SK-N-SH (cell line): ENCODE measurements around the gene SLAMF7.

Source experiments
- EP300 ChIP-seq, 2 experiments: IDR thresholded peaks; 2 replicates each; pipeline versions ENCODE4 v1.4.0 to v1.6.1; 2012; ENCODE audit warnings: borderline replicate concordance in 1 of 2, low read depth in 1 of 2, low read length in 1 of 2
- FOXJ3 ChIP-seq: sonication (generic); formaldehyde crosslinking; IDR thresholded peaks from 2 replicates; pipeline ENCODE4 v1.5.1; 2020; ENCODE audit warnings: mild to moderate bottlenecking, missing genetic modification reagents
- JUND ChIP-seq: IDR thresholded peaks from 2 replicates; pipeline ENCODE4 v1.4.0; 2012
- MXI1 ChIP-seq: IDR thresholded peaks from 2 replicates; pipeline ENCODE4 v1.6.1; 2012; ENCODE audit warnings: mild to moderate bottlenecking, low read depth, low read length, improper control_type of control experiment
- NRF1 ChIP-seq: IDR thresholded peaks from 2 replicates; pipeline ENCODE4 v1.6.1; 2012; ENCODE audit warnings: low read depth, mild to moderate bottlenecking, low read length
- POLR2AphosphoS5 ChIP-seq: IDR thresholded peaks from 2 replicates; pipeline ENCODE4 v1.6.1; 2012; ENCODE audit warnings: low read depth, low read length
- RFX5 ChIP-seq: IDR thresholded peaks from 2 replicates; pipeline ENCODE4 v1.6.1; 2012; ENCODE audit warnings: mild to moderate bottlenecking, improper control_type of control experiment, low read length
- SIN3A ChIP-seq: IDR thresholded peaks from 2 replicates; pipeline ENCODE4 v1.6.1; 2012; ENCODE audit warnings: low read depth, mild to moderate bottlenecking, low read length, moderate library complexity, borderline replicate concordance
- SMC3 ChIP-seq: IDR thresholded peaks from 2 replicates; pipeline ENCODE4 v1.6.1; 2012; ENCODE audit warnings: low read depth, low read length, improper control_type of control experiment
- TEAD4 ChIP-seq: IDR thresholded peaks from 2 replicates; pipeline ENCODE4 v1.4.0; 2012; ENCODE audit warnings: mild to moderate bottlenecking, borderline replicate concordance; ENCODE audit not compliant: insufficient read depth
- TF ChIP-seq, protein P1 (sequence below): IDR thresholded peaks from 2 replicates; pipeline ENCODE4 v1.6.1; 2012; ENCODE audit warnings: mild to moderate bottlenecking, low read depth, low read length, moderate library complexity
- TF ChIP-seq, protein P2 (sequence below): fragments of 200-600 bp; sonication (generic); IDR thresholded peaks from 2 replicates; pipeline ENCODE4 v1.6.1; 2017; ENCODE audit warnings: antibody characterized with exemption, mild to moderate bottlenecking, moderate library complexity
- TF ChIP-seq, protein P3 (sequence below): IDR thresholded peaks from 2 replicates; pipeline ENCODE4 v1.4.0; 2012; ENCODE audit warnings: low read depth

DNA sequence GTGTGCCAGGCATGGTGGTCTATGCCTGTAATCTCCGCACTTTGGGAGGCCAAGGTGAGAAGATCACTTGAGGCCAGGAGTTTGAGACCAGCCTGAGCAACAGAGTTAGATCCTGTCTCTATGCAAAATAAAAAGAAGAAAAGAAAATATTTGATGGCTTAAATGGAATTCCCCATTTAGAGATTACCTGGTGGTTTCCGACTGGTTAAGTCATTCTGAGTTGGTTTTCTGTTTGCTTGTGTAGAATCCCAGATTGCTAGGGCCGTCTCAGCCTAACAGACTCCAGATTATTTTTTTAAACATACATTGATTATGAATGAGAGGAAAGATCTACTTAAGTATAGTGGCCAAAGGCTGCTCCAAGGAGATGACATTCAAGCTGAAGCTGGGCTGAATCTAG is 34.0 kb downstream of the SLAMF7 start:
- TF ChIP-seq JUND (no peak), RFX5 (no peak), NRF1 (no peak), EP300 (IDR thresholded peaks at IDR 0.05; ENCODE audit: borderline replicate concordance in 1 of 2, low read depth in 1 of 2, low read length in 1 of 2) (no peak), FOXJ3 (CRISPR knock-in tag) (no peak), MXI1 (no peak), TEAD4 (no peak), SMC3 (no peak), SIN3A (no peak), POLR2AphosphoS5 (no peak)
- TF ChIP-seq, protein P1, sequence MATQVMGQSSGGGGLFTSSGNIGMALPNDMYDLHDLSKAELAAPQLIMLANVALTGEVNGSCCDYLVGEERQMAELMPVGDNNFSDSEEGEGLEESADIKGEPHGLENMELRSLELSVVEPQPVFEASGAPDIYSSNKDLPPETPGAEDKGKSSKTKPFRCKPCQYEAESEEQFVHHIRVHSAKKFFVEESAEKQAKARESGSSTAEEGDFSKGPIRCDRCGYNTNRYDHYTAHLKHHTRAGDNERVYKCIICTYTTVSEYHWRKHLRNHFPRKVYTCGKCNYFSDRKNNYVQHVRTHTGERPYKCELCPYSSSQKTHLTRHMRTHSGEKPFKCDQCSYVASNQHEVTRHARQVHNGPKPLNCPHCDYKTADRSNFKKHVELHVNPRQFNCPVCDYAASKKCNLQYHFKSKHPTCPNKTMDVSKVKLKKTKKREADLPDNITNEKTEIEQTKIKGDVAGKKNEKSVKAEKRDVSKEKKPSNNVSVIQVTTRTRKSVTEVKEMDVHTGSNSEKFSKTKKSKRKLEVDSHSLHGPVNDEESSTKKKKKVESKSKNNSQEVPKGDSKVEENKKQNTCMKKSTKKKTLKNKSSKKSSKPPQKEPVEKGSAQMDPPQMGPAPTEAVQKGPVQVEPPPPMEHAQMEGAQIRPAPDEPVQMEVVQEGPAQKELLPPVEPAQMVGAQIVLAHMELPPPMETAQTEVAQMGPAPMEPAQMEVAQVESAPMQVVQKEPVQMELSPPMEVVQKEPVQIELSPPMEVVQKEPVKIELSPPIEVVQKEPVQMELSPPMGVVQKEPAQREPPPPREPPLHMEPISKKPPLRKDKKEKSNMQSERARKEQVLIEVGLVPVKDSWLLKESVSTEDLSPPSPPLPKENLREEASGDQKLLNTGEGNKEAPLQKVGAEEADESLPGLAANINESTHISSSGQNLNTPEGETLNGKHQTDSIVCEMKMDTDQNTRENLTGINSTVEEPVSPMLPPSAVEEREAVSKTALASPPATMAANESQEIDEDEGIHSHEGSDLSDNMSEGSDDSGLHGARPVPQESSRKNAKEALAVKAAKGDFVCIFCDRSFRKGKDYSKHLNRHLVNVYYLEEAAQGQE = no peak
- TF ChIP-seq, protein P2, sequence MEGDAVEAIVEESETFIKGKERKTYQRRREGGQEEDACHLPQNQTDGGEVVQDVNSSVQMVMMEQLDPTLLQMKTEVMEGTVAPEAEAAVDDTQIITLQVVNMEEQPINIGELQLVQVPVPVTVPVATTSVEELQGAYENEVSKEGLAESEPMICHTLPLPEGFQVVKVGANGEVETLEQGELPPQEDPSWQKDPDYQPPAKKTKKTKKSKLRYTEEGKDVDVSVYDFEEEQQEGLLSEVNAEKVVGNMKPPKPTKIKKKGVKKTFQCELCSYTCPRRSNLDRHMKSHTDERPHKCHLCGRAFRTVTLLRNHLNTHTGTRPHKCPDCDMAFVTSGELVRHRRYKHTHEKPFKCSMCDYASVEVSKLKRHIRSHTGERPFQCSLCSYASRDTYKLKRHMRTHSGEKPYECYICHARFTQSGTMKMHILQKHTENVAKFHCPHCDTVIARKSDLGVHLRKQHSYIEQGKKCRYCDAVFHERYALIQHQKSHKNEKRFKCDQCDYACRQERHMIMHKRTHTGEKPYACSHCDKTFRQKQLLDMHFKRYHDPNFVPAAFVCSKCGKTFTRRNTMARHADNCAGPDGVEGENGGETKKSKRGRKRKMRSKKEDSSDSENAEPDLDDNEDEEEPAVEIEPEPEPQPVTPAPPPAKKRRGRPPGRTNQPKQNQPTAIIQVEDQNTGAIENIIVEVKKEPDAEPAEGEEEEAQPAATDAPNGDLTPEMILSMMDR = no peak
- TF ChIP-seq, protein P3, sequence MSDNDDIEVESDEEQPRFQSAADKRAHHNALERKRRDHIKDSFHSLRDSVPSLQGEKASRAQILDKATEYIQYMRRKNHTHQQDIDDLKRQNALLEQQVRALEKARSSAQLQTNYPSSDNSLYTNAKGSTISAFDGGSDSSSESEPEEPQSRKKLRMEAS = no peak
